CD4-positive, alpha-beta T cell treated with Interleukin-6 at 100 ng/mL for 8 hours (primary cell): Measurements from ENCODE around the gene LPCAT3.
"Not testable (repeated sequence)": the region's sequence is repeated elsewhere in the genome, so short reads cannot be mapped to it uniquely, and the experiment has no call there.

Source experiments
- DNase-seq: peaks from one replicate; pipeline ENCODE4 v3.0.0-alpha.2; 2020; ENCODE audit warnings: mixed read lengths, low spot score

Gene LPCAT3

DNA sequence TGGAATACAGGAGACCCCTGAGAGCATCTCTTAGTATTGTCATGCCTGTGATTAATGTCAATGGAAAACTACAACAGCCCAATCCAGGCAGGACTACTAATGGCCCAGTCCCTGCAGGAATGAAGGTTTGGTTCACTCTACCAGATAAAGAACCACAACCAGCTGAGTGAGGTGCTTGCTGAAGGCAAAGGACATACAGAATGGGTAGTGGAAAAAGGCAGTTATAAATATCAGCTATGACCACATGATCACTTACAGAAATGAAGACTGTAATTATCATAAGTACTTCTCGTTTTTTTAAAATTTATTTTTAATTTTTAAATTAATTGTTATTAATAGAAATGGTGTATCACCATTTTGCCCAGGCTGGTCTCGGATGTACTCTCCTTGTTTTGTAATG lies 17.2 kb upstream of the LPCAT3 start:
- no peak for DNase-seq

GRCh38 chr12:7034464-7034863 lies 16.2 kb upstream of the LPCAT3 start:
- no peak for DNase-seq

- no peak for DNase-seq
Observed at GRCh38 chr12:7032990-7033389, 14.7 kb upstream of the LPCAT3 start.

GRCh38 chr12:7031306-7031705 lies 13.0 kb upstream of the LPCAT3 start:
- DNase-seq: no peak

GRCh38 chr12:7026854-7027253 lies 8.6 kb upstream of the LPCAT3 start:
- DNase-seq: no peak

DNA sequence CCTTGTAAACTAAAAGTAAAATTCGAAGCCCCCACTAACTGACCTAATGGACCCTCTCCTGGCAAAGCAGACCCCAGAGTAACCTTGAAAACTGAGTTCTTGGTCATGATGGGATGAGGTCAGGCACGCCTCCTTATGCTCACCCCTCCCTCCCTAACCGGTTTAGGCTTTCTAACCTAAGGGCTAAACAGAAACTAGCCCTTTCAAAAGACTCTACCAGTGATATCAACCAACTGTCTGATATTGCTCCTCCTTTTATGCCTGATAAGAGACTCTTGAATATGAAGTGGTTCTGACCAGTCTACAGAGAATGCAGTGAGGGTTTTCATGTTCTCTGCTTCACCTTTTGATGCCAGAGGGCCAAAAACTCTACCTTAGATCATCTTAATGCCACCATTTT lies 4.8 kb upstream of the LPCAT3 start:
- DNase-seq: no peak

- DNase-seq: no peak
Observed at GRCh38 chr12:7021956-7022355, 3.7 kb upstream of the LPCAT3 start.

DNA sequence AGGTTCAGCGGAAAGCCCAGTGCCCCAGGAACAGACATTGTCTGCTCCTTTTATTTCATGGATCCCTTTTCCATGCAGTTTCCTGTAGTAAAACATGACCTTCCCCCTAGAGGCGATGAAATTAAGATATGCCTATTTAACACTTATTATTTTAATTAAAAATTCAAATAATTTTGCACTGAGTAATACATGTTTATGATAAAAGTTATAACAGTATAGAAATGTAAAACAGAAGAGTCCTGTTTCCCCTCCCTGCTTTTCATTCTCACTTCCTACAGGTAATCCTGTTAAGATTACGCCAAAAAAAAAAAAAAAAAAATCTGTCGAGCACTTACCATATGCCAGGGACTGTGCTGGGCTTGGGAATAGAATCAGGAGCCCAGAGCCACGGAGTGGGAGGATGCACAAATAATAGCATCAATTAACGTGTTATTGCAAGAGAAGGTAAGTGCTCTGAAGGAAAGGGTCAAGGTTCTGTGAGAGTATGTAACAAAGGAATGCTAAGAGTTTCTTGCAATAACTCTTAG lies 830 bp upstream of the LPCAT3 start:
- DNase-seq: no peak

DNA sequence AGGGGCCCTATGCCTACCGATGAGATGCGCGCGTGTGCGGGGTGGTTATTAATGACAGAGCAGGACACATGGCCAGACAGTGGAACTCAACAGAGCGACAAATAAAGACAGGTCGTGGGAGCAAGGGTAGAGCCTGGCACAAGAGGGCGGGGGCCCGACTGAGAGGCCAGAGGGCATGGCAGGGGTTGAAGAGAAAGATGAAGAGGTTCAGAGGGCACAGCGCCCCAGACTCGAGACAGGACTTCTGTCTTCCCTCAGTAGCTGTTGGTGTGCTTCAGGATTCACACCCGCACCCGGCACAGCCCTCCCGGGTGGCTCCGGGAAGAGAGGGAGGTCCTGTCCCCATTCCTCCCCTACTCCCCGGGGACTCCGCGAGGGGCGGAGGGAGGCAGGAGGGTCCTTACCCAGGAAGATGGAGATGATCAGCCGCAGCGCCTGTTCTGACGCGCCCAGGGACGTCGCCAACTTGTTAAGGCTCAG lies 366 bp downstream of the LPCAT3 start:
- peak; percentile 2 for DNase-seq

DNA sequence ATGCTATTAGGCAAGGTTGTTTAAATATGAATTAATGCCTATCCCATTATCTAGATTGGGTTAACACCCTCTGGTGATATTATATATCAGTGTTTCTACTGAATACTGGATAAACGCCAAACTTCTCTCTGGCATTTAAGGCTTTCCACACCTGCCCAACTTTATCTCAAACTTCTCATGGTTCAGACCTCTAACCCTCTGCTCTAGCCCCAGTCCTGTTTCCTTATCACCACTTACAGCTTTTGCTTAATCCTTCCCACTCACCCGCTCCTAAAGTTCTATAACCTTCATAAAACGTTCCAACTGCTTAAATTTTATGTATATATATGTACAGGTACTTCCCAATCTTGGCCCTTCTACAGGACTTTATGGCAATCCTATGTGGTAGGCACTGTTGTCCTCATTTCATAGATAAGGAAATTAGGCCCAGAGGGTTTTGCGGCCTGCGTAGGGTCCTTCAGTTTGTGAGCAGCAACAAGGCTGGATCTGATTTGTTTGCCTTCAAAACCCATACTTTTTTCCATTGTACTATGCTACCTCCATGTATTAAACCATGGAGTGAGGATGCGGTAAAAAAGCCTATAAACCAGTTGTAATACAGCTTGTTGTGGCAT lies 1.2 kb downstream of the LPCAT3 start:
- no peak for DNase-seq

DNA sequence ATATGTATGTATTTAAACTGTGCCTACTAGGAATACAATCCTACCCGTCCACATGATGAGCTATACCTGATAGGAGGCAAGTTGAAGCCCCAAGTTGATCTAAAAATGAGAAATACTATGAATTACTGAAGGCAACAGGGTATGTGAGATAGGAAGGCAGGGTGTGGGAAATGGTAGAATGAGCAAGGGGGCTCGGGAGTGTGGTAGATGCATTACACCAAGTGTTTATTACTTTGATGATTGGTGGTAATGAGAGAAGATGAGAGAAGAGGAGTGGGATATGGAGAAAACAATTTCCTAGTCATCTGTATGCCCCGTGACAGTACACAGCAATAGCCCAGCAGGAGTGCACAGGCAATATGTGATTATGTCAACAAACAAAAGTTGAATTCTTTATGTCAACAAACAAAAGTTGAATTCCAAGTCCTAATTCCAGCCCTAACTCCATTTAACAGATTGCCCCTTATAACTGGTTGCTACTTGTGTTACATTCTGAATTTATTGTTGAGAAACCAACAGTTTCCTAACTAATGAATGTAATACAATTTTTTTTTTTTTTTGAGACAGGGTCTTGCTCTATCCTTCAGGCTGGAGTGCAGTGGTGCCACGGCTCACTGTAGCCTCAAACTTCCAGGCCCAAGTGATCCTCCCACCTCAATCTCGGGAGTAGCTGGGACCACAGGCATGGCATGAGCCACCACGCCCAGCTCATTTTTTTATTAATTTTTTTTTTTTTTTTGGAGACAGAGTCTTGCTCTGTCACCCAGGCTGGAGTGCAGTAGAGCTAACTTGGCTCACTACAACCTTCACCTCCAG lies 2.5 kb downstream of the LPCAT3 start:
- DNase-seq: no peak

- DNase-seq: no peak
Observed at GRCh38 chr12:7013101-7013500, 5.2 kb downstream of the LPCAT3 start.

GRCh38 chr12:7012024-7012607 lies 6.2 kb downstream of the LPCAT3 start:
- DNase-seq: no peak

DNA sequence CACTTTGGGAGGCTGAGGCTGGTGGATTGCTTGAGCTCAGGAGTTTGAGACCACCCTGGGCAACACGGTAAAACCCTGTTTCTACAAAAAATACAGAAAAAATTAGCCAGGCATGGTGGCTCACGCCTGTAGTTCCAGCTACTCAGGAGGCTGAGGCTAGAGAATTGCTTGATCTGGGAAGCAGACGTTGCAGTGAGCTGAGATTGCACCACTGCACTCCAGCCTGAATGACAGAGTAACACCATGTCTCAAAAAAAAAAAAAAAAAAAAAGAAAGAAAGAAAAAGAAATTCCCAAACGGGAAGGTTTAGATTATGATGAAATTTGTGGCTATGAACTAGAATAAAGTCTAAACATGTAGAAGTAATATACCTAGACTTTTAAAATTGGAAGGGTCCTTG lies 6.9 kb downstream of the LPCAT3 start:
- DNase-seq: not testable (repeated sequence)

DNA sequence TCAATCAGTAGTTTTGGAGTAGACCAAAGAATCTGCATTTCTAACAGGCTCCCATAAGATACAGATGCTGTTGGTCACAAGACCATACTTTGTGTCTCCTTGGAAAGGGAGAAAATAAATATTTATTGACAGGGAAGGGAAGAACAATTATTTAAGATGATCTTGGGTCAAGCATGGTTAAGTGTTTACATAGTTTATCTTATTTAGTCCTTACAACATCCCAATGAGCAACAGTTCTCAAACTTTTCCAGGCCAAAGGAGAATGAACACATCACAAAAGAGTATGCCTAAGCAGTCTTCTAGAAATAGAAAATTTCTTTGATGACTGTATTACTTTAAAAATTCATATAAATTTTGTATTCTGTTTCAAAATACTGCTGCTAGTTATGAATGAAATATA lies 8.8 kb downstream of the LPCAT3 start:
- no peak for DNase-seq

- DNase-seq: no peak
Observed at GRCh38 chr12:7008864-7009263, 9.4 kb downstream of the LPCAT3 start.

GRCh38 chr12:7006639-7007038 lies 11.6 kb downstream of the LPCAT3 start:
- DNase-seq: no peak

- no peak for DNase-seq
Observed at GRCh38 chr12:7005311-7005710, 13.0 kb downstream of the LPCAT3 start.

GRCh38 chr12:7004840-7005239 lies 13.4 kb downstream of the LPCAT3 start:
- DNase-seq: no peak

DNA sequence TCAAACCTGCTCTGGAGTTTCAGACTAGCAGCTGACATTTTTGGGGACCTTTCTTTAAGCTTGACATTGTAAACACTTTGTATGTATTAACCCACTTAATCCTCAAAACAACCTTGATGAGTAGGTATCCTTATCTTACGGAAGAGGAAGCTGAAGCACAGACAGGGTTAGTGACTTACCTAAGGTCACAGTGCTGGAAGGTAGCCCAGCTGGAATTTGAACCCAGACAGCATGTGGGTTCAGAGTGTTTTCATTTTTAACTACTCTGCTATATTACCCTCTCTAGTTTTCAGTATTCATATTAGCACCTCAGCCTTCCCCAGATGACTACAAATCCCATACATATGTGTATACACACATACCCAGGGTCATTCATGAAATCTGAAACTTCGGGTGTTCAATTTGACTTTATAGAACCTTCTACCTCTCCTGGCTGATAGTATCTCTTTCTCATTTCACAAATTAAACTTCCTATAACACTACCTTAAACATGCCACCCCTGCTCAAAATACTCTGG lies 13.9 kb downstream of the LPCAT3 start:
- DNase-seq: no peak

DNA sequence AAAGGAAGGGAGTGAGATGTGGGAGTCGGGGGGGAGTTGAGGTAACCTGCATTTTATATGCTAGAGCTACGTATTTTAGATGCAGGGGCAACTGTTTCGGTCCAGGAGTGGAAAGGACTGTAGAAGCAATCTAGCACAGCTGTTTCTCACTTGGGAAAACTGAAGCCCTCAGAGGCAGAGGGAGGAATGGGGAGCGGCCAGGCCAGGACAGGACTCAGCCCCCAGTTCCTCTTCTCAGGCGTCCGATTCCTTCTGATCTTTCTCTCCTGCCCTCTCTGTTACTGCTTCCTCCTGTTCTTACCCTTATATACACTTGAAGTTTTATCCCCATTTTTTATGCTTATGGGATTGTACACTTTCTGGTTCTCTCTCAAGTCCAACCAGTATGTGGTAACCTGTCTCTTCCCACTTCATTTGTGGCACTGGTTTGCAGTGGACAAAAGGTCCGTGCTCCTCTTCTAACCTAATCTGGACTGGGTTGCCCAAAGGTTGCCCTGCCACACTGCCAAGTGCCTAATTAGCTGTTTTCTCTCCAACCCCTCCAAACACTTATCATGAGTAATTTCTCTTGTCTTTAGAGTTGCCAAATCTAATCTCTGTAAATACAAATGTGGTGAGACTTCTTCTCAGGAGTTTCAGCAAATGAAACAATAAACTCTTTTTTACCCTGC lies 16.2 kb downstream of the LPCAT3 start:
- no peak for DNase-seq
